HG02678 (cell line): ENCODE measurements around the gene AKR7A2.

Source experiments
- ATAC-seq: cut with Tn5 transposase; IDR thresholded peaks from one replicate; pipeline ENCODE4 v1.9.1; 2021; ENCODE audit warnings: mild to moderate bottlenecking, moderate library complexity; ENCODE audit not compliant: unreplicated experiment

The AKR7A2 gene

GRCh38 chr1:19343617-19344350 lies 31.8 kb upstream of the AKR7A2 start:
- no peak for ATAC-seq

GRCh38 chr1:19342894-19343616 lies 31.1 kb upstream of the AKR7A2 start:
- no peak for ATAC-seq

GRCh38 chr1:19342062-19342750 lies 30.3 kb upstream of the AKR7A2 start:
- no peak for ATAC-seq

GRCh38 chr1:19341201-19342061 lies 29.5 kb upstream of the AKR7A2 start:
- ATAC-seq, result no peak

- no peak for ATAC-seq
These were observed 28.5 kb upstream of the AKR7A2 start for GRCh38 chr1:19340387-19340937.

- ATAC-seq, result no peak
These were observed 27.4 kb upstream of the AKR7A2 start for GRCh38 chr1:19339214-19339861.

- no peak for ATAC-seq
These were observed 26.4 kb upstream of the AKR7A2 start for GRCh38 chr1:19338323-19338762.

GRCh38 chr1:19337289-19337688 lies 25.3 kb upstream of the AKR7A2 start:
- ATAC-seq, result no peak

DNA sequence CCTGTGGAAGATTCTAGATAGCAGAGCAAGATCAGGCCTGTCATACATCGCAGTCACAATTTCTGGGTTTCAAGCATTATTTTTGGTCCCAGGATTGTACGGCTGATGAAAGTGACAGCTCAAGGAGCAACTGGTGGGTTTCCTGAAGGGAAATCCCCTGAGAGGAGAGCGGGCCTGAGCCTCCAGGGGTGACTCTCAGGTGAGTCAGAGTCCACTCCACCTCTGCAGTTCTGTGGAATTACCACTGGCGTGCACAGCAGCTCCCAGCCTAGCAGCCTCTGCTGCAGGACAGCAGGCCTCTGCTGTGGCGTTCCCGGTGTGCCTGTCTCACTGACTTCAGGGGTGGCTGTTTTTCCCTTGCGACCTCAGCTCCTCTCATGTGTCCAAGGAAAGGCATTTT lies 24.6 kb upstream of the AKR7A2 start:
- no peak for ATAC-seq

- no peak for ATAC-seq
These were observed 21.8 kb upstream of the AKR7A2 start for GRCh38 chr1:19333587-19334354.

- no peak for ATAC-seq
These were observed 20.9 kb upstream of the AKR7A2 start for GRCh38 chr1:19332832-19333231.

DNA sequence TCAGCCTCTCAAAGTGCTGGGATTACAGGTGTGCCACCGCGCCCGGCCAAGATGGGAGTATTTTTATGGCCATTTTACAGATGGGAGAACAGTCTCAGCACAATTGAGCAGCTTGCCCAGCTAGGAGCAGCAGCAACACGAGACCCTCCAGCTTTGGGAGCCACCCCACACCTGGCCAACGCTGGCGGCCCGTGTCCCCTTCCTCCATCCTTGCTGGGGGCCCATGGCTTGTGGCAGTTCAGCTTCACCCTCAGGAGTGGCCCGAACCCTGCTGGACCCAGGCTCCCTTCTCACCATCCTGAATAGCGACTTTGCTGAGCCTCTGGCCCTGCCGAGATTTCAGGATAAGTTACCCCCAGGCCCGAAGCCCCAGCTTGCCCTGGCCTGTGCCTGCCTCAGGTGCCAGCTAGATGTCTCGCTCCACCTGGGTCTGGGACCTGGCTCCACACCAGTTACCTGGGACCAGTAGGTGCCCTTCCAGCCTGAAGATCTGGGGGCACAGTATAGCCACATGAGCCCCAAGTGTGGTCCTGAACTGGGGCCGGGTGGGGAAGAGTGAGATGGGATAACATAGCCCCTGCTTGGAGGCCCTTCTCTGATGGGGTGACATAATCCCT lies 19.4 kb upstream of the AKR7A2 start:
- ATAC-seq, result no peak

DNA sequence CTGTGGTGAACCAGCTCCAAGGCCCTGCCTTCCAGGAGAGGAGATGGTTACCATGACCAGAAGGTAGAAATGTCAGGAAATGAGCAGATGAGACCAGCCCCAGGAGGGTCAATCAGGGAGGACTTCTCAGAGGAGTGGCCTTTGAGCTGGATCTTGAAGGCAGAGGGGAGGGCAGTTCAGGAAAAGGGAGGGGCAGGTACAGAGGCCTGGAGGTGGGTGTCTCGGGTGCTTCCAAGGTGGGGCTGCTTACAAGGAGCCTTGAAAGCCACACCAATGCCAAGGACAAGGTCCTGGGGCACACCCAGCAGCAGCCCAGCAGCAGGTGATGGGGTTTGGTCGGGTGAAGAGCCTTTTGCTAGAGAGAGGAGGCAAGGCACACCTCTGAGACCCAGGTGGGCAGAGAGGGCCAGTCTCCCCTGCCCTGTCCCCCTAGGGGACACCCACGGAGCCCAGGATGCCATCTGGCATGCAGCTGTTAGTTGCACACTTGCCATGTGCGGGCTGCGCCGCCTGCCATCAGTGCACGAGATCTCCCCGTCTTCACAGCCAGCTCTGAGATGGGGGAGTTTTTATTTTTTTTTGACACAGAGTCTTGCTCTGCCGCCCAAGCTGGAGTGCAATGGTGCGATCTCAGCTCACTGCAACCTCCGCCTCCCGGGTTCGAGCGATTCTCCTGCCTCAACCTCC lies 18.6 kb upstream of the AKR7A2 start:
- no peak for ATAC-seq

- no peak for ATAC-seq
These were observed 17.7 kb upstream of the AKR7A2 start for GRCh38 chr1:19329611-19330010.

- no peak for ATAC-seq
These were observed 17.2 kb upstream of the AKR7A2 start for GRCh38 chr1:19329188-19329587.

GRCh38 chr1:19328486-19328885 lies 16.5 kb upstream of the AKR7A2 start:
- ATAC-seq, result no peak

DNA sequence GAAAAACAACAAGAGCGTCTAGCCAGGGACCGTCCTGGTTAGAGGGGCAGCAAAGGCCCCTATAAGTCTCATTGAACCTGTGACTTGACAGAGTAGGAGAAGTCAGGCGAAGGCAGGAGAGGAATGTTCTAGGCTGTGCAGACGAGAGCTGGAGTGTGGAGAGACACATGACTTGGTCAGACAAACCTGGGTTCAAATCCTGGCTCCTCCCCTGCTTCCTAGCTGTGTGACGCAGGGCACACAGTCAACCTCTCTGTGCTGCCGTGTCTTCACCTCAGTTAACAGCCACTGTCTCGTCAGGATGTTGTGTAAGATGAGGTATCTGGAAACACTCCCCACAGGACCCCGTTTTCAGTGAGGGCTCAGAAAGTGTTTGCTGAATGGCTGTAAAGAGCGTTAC lies 15.8 kb upstream of the AKR7A2 start:
- no peak for ATAC-seq

GRCh38 chr1:19327301-19327700 lies 15.4 kb upstream of the AKR7A2 start:
- ATAC-seq, result no peak

GRCh38 chr1:19326748-19327065 lies 14.8 kb upstream of the AKR7A2 start:
- no peak for ATAC-seq
